Measurements from ENCODE around the gene OR2T6. TPM values are rescaled to one million over a fixed set of nuclear protein-coding genes. Genes with fewer than 3 reads are reported as not detected.

The OR2T6 gene
- total and polyA plus RNA-seq, 2 experiments from 2014 or later = not detected

- WGBS (ENCODE audit: low lambda C conversion rate, missing lambda C conversion rate) = 47% methylated on average over 3 of the region's 3 CpGs
- H3K27me3 ChIP-seq = no peaks in the 10 kb centered on the region
- no peak within 1 kb of the TSS for H3K4me3 ChIP-seq
- DNase-seq (ENCODE audit: low spot score) = no peak
- H3K27ac ChIP-seq = no peak within 1 kb of the TSS
- TF ChIP-seq CTCF (IDR thresholded peaks at IDR 0.05; ENCODE audit: poor library complexity) (no peak), EZH2 (IDR thresholded peaks at IDR 0.05; ENCODE audit: borderline replicate concordance) (no peak), EZH2phosphoT487 (IDR thresholded peaks at IDR 0.05; ENCODE audit: low read depth, severe bottlenecking, unreplicated experiment) (no peak)
- no peak within 1 kb of the TSS for H3K4me2 ChIP-seq
- H3K9me2 ChIP-seq (replicated peaks; ENCODE audit: insufficient read depth) = no peaks in the 10 kb centered on the region
- H3K4me1 ChIP-seq (ENCODE audit: insufficient read depth) = no peaks in the 10 kb centered on the region
- H2AFZ ChIP-seq = no peak within 1 kb of the TSS
- peaks cover 6% of the 10 kb centered on the region for H3K9me3 ChIP-seq (ENCODE audit: low read depth)
- H4K20me1 ChIP-seq (ENCODE audit: insufficient read depth, poor library complexity, severe bottlenecking) = no peaks in the 10 kb centered on the region
- H3K79me2 ChIP-seq = no peaks in the 10 kb centered on the region
- H3K36me3 ChIP-seq (replicated peaks; ENCODE audit: insufficient read depth, low read depth) = no peaks in the 10 kb centered on the region
These were observed 27.2 kb downstream of the OR2T6 start, which contains the start of gene OR2T1 for GRCh38 chr1:248402748-248403147. OR2T1 (plus strand) TSS chr1:248403048; CDS start chr1:248406148, 3,100 bp downstream.

- Histone ChIP-seq H4K20me1 (ENCODE audit: insufficient read depth, poor library complexity, severe bottlenecking) (no peaks in the 10 kb centered on the region), H3K9me3 (ENCODE audit: low read depth) (peaks cover 6% of the 10 kb centered on the region), H3K4me3 (no peak overlapping the region), H3K27me3 (no peaks in the 10 kb centered on the region), H2AFZ (no peak overlapping the region), H3K4me2 (no peak overlapping the region), H3K9me2 (replicated peaks; ENCODE audit: insufficient read depth) (no peaks in the 10 kb centered on the region), H3K4me1 (ENCODE audit: insufficient read depth) (no peaks in the 10 kb centered on the region), H3K79me2 (no peaks in the 10 kb centered on the region), H3K27ac (no peak overlapping the region), H3K36me3 (replicated peaks; ENCODE audit: insufficient read depth, low read depth) (no peaks in the 10 kb centered on the region)
- DNase-seq (ENCODE audit: low spot score) = no peak
- 87% methylated on average over 6 of the region's 6 CpGs for WGBS (ENCODE audit: low lambda C conversion rate, missing lambda C conversion rate)
- no peak for TF ChIP-seq EZH2 (IDR thresholded peaks at IDR 0.05; ENCODE audit: borderline replicate concordance)
- no peak for TF ChIP-seq CTCF (IDR thresholded peaks at IDR 0.05; ENCODE audit: poor library complexity)
- no peak for TF ChIP-seq EZH2phosphoT487 (IDR thresholded peaks at IDR 0.05; ENCODE audit: low read depth, severe bottlenecking, unreplicated experiment)
These were observed 28.5 kb downstream of the OR2T6 start for GRCh38 chr1:248404024-248404423.

GRCh38 chr1:248406721-248407692 is 31.5 kb downstream of the OR2T6 start:
- H3K4me3 ChIP-seq = no peak overlapping the region
- WGBS (ENCODE audit: low lambda C conversion rate, missing lambda C conversion rate) = 59% methylated on average over 8 of the region's 8 CpGs
- peaks cover 4% of the 10 kb centered on the region for H3K9me3 ChIP-seq (ENCODE audit: low read depth)

More at GRCh38 chr1:248406721-248407692, 31.5 kb downstream of the OR2T6 start:
- H3K9me2 ChIP-seq (replicated peaks; ENCODE audit: insufficient read depth) = no peaks in the 10 kb centered on the region
- H3K4me1 ChIP-seq (ENCODE audit: insufficient read depth) = no peaks in the 10 kb centered on the region
- H3K27me3 ChIP-seq = no peaks in the 10 kb centered on the region
- H3K36me3 ChIP-seq (replicated peaks; ENCODE audit: insufficient read depth, low read depth) = no peaks in the 10 kb centered on the region
- H3K4me2 ChIP-seq = no peak overlapping the region
- no peak overlapping the region for H2AFZ ChIP-seq
- H3K79me2 ChIP-seq = no peaks in the 10 kb centered on the region
- no peak overlapping the region for H3K27ac ChIP-seq
- DNase-seq (ENCODE audit: low spot score) = no peak
- H4K20me1 ChIP-seq (ENCODE audit: insufficient read depth, poor library complexity, severe bottlenecking) = no peaks in the 10 kb centered on the region
- TF ChIP-seq CTCF (IDR thresholded peaks at IDR 0.05; ENCODE audit: poor library complexity) (no peak), EZH2 (IDR thresholded peaks at IDR 0.05; ENCODE audit: borderline replicate concordance) (no peak), EZH2phosphoT487 (IDR thresholded peaks at IDR 0.05; ENCODE audit: low read depth, severe bottlenecking, unreplicated experiment) (no peak)

Data from hepatocyte (in vitro differentiated cells).